ENCODE data around the gene PSTPIP1. TPM values are rescaled to one million over a fixed set of nuclear protein-coding genes. Genes with fewer than 3 reads are reported as not detected.

Gene PSTPIP1
- total RNA-seq, 1 experiment from 2014 or later = 1.5 TPM

- no peak for TF ChIP-seq ZNF532 (CRISPR knock-in tag; IDR thresholded peaks at IDR 0.05; ENCODE audit: borderline replicate concordance)
- TF ChIP-seq SMAD3 (CRISPR knock-in tag; IDR thresholded peaks at IDR 0.05; ENCODE audit: borderline replicate concordance) = no peak
- no peak for TF ChIP-seq SOX15 (CRISPR knock-in tag; IDR thresholded peaks at IDR 0.05)
These were observed 28.8 kb downstream of the PSTPIP1 start (continued) for GRCh38 chr15:77023576-77024272.

- ChIA-PET POLR2A (no interaction called here), CTCF (interaction anchor here (0.5 to 5.4 kb wide), 27 partner anchors 9 to 565 kb away, joined by 3 to 57 read pairs (median 4); partner anchors contain the start of gene PSTPIP1)
- TF ChIP-seq E2F5 (CRISPR knock-in tag; IDR thresholded peaks at IDR 0.05) (no peak), CTCF (IDR thresholded peaks at IDR 0.05) (peak; percentile 96)
- H3K27ac Mint-ChIP-seq = no peak overlapping the region
- peaks cover 8% of the 10 kb centered on the region for H3K27me3 Mint-ChIP-seq (ENCODE audit: low read depth)
- no peaks in the 10 kb centered on the region for H3K4me1 Mint-ChIP-seq
- DNase-seq (ENCODE audit: low spot score) = peak; percentile 86
- H3K4me3 Mint-ChIP-seq = no peak overlapping the region
- no peaks in the 10 kb centered on the region for H3K9me3 Mint-ChIP-seq
- H3K36me3 Mint-ChIP-seq = no peaks in the 10 kb centered on the region
- ATAC-seq = peak; percentile 71
These were observed 29.6 kb downstream of the PSTPIP1 start for GRCh38 chr15:77024273-77025082.

- POLR2A ChIA-PET = interaction anchor here (0.6 kb wide), 1 partner anchor 59 kb away, joined by 3 read pairs; no protein-coding TSS in a partner anchor
- no peak for ATAC-seq
These were observed 30.4 kb downstream of the PSTPIP1 start for GRCh38 chr15:77025083-77025901.

More at GRCh38 chr15:77025083-77025901, 30.4 kb downstream of the PSTPIP1 start:
- TF ChIP-seq ZNF263 (CRISPR knock-in tag; IDR thresholded peaks at IDR 0.05; ENCODE audit: low read depth) (no peak), STAT6 (CRISPR knock-in tag; conservative IDR thresholded peaks at IDR 0.05; ENCODE audit: low read depth) (no peak), FOXJ3 (CRISPR knock-in tag; IDR thresholded peaks at IDR 0.05; ENCODE audit: borderline replicate concordance) (no peak)
- Mint-ChIP-seq H3K4me3 (no peak overlapping the region), H3K27me3 (ENCODE audit: low read depth) (peaks cover 10% of the 10 kb centered on the region), H3K36me3 (no peaks in the 10 kb centered on the region), H3K9me3 (no peaks in the 10 kb centered on the region), H3K4me1 (peaks cover 3% of the 10 kb centered on the region; the same call in 1 of the 2 replicates), H3K27ac (no peak overlapping the region)
- peak; percentile 14 for DNase-seq (ENCODE audit: low spot score)
- CTCF ChIA-PET = interaction anchor here (0.5 to 5.4 kb wide), 17 partner anchors 9 to 564 kb away, joined by 3 to 57 read pairs (median 4); partner anchors contain the start of gene PSTPIP1

Measured in WTC11 (cell line).